Raji (cell line): ENCODE data around the gene LMOD1.

ENCODE experiments used
- POLR2A ChIP-seq: IDR thresholded peaks from 2 replicates; pipeline ENCODE4 v1.6.1; 2011; ENCODE audit warnings: low read depth, low read length, control low read depth; ENCODE audit not compliant: insufficient read depth

LMOD1 gene

DNA sequence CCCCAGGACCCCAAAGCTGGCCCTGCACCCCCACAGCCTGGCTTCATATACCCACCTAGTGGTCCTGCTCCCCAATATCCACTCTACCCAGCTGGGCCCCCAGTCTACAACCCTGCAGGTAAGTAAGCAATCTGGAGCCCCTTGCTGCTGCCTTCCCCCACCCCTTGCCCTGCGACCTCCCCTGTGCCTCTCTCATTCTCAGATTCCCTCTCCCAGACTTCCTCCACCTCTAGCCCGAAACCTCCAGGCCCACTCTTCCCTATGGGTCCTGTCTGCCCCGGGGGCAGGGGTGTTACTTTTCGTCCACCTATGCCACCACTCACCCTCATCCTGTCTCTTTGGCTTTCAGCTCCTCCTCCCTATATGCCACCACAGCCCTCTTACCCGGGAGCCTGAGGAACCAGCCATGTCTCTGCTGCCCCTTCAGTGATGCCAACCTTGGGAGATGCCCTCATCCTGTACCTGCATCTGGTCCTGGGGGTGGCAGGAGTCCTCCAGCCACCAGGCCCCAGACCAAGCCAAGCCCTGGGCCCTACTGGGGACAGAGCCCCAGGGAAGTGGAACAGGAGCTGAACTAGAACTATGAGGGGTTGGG is 54.8 kb downstream of the LMOD1 start:
- no peak for TF ChIP-seq POLR2A

GRCh38 chr1:201890806-201891450 is 55.4 kb downstream of the LMOD1 start:
- no peak for TF ChIP-seq POLR2A

- no peak for TF ChIP-seq POLR2A
Observed at GRCh38 chr1:201890223-201890622, 56.1 kb downstream of the LMOD1 start.

GRCh38 chr1:201889090-201889968 is 57.0 kb downstream of the LMOD1 start:
- no peak for TF ChIP-seq POLR2A

DNA sequence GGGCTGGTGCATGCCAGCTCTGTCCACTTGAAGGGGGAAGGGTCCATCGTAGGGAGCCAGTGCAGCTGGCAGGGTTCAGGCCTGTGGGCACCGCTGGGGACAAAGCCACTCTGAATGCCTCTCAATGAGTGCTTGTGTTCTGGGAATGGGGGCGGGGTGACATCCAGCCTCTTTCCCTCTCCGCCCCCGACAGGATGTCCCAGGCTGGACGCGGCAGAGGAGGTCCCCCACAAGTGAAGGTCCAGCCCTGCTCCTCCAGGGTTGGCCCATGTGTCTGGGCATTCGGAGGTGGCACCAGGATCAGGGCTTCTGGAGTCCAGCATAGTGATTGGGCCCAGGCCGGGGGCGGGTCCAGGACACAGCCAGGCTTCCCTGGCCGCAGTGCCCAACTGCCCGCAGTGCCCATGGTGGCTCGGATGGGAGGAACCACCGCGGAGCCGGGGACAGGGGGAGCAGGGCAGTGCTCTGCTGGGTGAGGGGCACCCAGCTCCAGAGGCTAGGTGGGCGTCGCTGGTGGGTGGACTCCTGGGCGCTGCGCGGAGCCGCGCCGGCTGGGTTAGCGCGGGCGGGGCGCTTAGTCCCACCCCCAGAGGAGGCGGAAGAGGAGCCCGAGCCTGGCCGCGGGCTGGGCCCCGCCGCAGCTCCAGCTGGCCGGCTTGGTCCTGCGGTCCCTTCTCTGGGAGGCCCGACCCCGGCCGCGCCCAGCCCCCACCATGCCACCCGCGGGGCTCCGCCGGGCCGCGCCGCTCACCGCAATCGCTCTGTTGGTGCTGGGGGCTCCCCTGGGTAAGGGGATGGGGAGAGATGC is 57.9 kb downstream of the LMOD1 start, which contains the start of gene SHISA4:
TSS of gene SHISA4 (plus strand) at position 617 of the 808 bp plus-strand sequence. CDS start at position 714, 97 bp downstream.
- TF ChIP-seq POLR2A: no peak

- no peak for TF ChIP-seq POLR2A
Observed at GRCh38 chr1:201887116-201887866, 59.1 kb downstream of the LMOD1 start.

GRCh38 chr1:201886103-201886885 is 60.1 kb downstream of the LMOD1 start:
- TF ChIP-seq POLR2A: no peak

- TF ChIP-seq POLR2A: no peak
Observed at GRCh38 chr1:201885531-201886075, 60.7 kb downstream of the LMOD1 start.

GRCh38 chr1:201884425-201884824 is 61.9 kb downstream of the LMOD1 start:
- TF ChIP-seq POLR2A: no peak

- no peak for TF ChIP-seq POLR2A
Observed at GRCh38 chr1:201883786-201884185, 62.6 kb downstream of the LMOD1 start.

- TF ChIP-seq POLR2A: no peak
Observed at GRCh38 chr1:201883266-201883665, 63.1 kb downstream of the LMOD1 start.

DNA sequence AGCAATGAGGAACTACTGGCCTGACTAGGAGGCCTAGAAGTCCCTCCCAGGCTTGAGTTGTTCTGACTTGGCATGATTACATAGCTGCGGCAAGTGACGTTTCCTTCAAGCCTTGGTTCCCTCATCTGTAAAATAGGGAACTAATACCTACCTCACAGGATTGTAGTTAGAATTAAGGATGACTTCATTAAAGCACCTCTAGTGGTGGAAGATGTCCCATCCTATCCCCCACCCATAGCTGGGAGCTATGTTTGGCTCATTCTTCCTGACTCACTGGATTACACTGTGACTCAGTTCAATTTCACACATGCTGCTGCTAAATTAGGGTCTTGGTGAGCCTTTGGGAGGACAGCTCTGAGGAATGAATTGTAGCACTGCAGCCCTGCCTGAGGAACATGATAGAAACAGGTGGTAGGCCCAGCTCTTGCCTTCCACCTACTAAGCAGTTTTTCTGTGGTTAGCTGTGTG is 63.6 kb downstream of the LMOD1 start:
- TF ChIP-seq POLR2A: no peak

DNA sequence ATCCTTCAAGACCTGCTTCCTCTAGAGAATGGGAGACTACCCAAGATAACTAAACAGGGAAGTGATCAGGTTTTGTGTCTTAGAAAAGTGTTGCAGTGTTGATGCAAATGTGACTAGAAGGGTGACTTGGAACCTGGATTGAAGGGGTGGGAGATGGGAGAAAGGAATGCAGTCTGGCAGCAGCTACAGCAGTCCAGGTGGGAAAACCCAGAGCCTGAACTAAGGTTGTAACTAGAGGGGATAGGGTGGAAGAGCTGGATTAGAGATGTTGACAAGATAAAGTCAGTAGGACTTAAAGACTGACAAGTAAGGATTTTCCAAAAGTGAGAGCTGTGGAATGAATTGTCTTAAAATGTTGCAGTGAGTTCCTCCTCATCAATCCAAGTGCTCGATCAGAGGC is 64.7 kb downstream of the LMOD1 start:
- TF ChIP-seq POLR2A: no peak
